Smooth muscle cell (in vitro differentiated cells): ENCODE results near the gene ECHS1. TPM values are rescaled to one million over a fixed set of nuclear protein-coding genes. Genes with fewer than 3 reads are reported as not detected.

Experiments used
- DNase-seq: peaks from one replicate; lab custom pipeline; 2025; ENCODE audit not compliant: unreplicated experiment; lab: John Stamatoyannopoulos, UW
- H2AFZ ChIP-seq: fragments of 200-600 bp; sonication (generic); 2 replicates; pipeline ENCODE4 v1.6.0; 2016; ENCODE audit warnings: antibody characterized with exemption, low read depth, mild to moderate bottlenecking
- H3F3A ChIP-seq: fragments of 200-600 bp; sonication (generic); 2 replicates; pipeline ENCODE4 v1.6.0; 2017; ENCODE audit warnings: antibody characterized with exemption, low read depth
- H3K27ac ChIP-seq: fragments of 200-600 bp; sonication (generic); 2 replicates; pipeline ENCODE4 v1.5.1; 2016; ENCODE audit warnings: low read depth, mild to moderate bottlenecking
- H3K27me3 ChIP-seq: fragments of 200-600 bp; sonication (generic); 2 replicates; pipeline ENCODE4 v1.6.1; 2016; ENCODE audit warnings: low read depth, mild to moderate bottlenecking
- H3K36me3 ChIP-seq: fragments of 200-600 bp; sonication (generic); 2 replicates; pipeline ENCODE4 v1.5.1; 2016; ENCODE audit warnings: low read depth
- H3K4me1 ChIP-seq: fragments of 200-600 bp; sonication (generic); 2 replicates; pipeline ENCODE4 v1.5.1; 2016; ENCODE audit warnings: low read depth
- H3K4me2 ChIP-seq: fragments of 200-600 bp; sonication (generic); 2 replicates; pipeline ENCODE4 v1.6.0; 2016; ENCODE audit warnings: mild to moderate bottlenecking
- H3K4me3 ChIP-seq: fragments of 200-600 bp; sonication (generic); 2 replicates; pipeline ENCODE4 v1.5.1; 2016; ENCODE audit warnings: mild to moderate bottlenecking
- H3K79me2 ChIP-seq: fragments of 200-600 bp; sonication (generic); 2 replicates; pipeline ENCODE4 v1.6.0; 2016; ENCODE audit warnings: low read depth, mild to moderate bottlenecking
- H3K9ac ChIP-seq: fragments of 200-600 bp; sonication (generic); 2 replicates; pipeline ENCODE4 v1.6.0; 2016; ENCODE audit warnings: low read depth
- H3K9me3 ChIP-seq: fragments of 200-600 bp; sonication (generic); replicated peaks from 2 replicates; pipeline ENCODE4 v1.5.1; 2016; ENCODE audit warnings: low read depth
- H4K20me1 ChIP-seq: fragments of 200-600 bp; sonication (generic); 2 replicates; pipeline ENCODE4 v1.6.0; 2016; ENCODE audit warnings: low read depth
- CTCF ChIP-seq: fragments of 200-600 bp; sonication (generic); IDR thresholded peaks from 2 replicates; pipeline ENCODE4 v1.5.1; 2017; ENCODE audit warnings: borderline replicate concordance, mild to moderate bottlenecking, antibody characterized with exemption; ENCODE audit not compliant: insufficient read depth, poor library complexity, severe bottlenecking
- WGBS: methylation state at CpG from one replicate; pipeline ENCODE4 v1.1.7; 2016; ENCODE audit warnings: low lambda C conversion rate; 5-methylcytosine and 5-hydroxymethylcytosine counted together
- polyA plus RNA-seq: library from polyadenylated mRNA; unstranded; fragments of >200 nt; fragmentation: Nextera tagmentation; extraction: Ambion mirVana; gene quantifications from 2 replicates; pipeline ENCODE4 v1.2.1, GENCODE V29; 2016
- total RNA-seq: library from RNA; depleted of rRNA; stranded (reverse); fragments of >200 nt; gene quantifications from 2 replicates; pipeline ENCODE4 v1.2.3, GENCODE V29; 2014

Gene ECHS1
- total and polyA plus RNA-seq, 2 experiments from 2014 or later = 63.8 to 112 TPM

DNA sequence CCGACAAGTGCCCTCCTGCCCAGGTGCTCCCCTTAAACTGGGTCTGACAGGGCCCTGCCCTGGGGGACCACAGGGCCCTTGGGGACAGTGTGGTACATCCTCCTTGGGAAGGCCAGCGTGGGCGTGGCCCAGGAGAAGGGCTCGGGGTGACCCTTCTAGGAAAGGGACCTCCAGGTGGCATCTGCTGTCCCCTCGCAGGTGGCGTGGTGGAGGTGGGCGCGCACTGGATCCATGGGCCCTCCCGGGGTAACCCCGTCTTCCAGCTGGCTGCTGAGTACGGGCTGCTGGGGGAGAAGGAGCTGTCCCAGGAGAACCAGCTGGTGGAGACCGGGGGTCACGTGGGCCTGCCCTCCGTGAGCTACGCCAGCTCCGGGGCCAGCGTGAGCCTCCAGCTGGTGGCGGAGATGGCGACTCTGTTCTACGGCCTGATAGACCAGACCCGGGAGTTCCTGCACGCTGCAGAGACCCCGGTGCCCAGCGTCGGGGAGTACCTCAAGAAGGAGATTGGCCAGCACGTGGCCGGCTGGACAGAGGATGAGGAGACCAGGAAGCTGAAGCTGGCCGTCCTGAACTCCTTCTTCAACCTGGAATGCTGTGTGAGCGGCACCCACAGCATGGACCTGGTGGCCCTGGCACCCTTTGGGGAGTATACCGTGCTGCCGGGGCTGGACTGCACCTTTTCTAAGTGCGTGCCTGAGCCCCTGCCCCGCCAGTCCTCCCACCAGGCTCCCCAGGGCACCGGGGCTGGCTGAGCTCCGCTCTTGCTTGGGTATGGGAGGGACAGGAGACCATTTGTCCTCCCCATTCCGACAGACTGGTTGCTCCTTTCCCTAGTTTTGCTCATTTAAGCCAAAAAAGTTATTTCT lies 6.9 kb upstream of the ECHS1 start:
- Histone ChIP-seq H3K4me2 (peak overlapping the region; percentile 96), H3K27me3 (no peaks in the 10 kb centered on the region), H3F3A (no peaks in the 10 kb centered on the region), H4K20me1 (no peaks in the 10 kb centered on the region), H3K4me3 (peak overlapping the region; percentile 82), H3K27ac (no peak overlapping the region), H3K36me3 (no peaks in the 10 kb centered on the region), H2AFZ (peak overlapping the region; percentile 81), H3K9ac (no peak overlapping the region), H3K79me2 (no peaks in the 10 kb centered on the region), H3K9me3 (no peaks in the 10 kb centered on the region), H3K4me1 (peaks cover 3% of the 10 kb centered on the region)
- no peak for TF ChIP-seq CTCF
- 94% methylated on average over 35 of the region's 36 CpGs for WGBS
- no peak for DNase-seq

GRCh38 chr10:133379152-133379800 lies 6.1 kb upstream of the ECHS1 start, which contains the start of gene PAOX:
PAOX (plus strand) TSS chr10:133379262; CDS start chr10:133379317, 55 bp downstream.
- peaks cover 6% of the 10 kb centered on the region for H3F3A ChIP-seq
- no peaks in the 10 kb centered on the region for H3K27me3 ChIP-seq
- no peaks in the 10 kb centered on the region for H3K79me2 ChIP-seq
- peaks cover 3% of the 10 kb centered on the region for H3K4me1 ChIP-seq
- H3K9me3 ChIP-seq = no peaks in the 10 kb centered on the region
- no peaks in the 10 kb centered on the region for H3K36me3 ChIP-seq
- WGBS = 1% methylated on average over 37 of the region's 78 CpGs
- peak within 1 kb of the TSS; percentile 88 for H3K4me3 ChIP-seq
- peak within 1 kb of the TSS; percentile 100 for H3K4me2 ChIP-seq
- peak within 1 kb of the TSS; percentile 98 for H2AFZ ChIP-seq
- peak within 1 kb of the TSS; percentile 47 for H3K9ac ChIP-seq
- no peak within 1 kb of the TSS for H3K27ac ChIP-seq
- DNase-seq = peak; percentile 28
- H4K20me1 ChIP-seq = no peaks in the 10 kb centered on the region
- no peak for TF ChIP-seq CTCF

DNA sequence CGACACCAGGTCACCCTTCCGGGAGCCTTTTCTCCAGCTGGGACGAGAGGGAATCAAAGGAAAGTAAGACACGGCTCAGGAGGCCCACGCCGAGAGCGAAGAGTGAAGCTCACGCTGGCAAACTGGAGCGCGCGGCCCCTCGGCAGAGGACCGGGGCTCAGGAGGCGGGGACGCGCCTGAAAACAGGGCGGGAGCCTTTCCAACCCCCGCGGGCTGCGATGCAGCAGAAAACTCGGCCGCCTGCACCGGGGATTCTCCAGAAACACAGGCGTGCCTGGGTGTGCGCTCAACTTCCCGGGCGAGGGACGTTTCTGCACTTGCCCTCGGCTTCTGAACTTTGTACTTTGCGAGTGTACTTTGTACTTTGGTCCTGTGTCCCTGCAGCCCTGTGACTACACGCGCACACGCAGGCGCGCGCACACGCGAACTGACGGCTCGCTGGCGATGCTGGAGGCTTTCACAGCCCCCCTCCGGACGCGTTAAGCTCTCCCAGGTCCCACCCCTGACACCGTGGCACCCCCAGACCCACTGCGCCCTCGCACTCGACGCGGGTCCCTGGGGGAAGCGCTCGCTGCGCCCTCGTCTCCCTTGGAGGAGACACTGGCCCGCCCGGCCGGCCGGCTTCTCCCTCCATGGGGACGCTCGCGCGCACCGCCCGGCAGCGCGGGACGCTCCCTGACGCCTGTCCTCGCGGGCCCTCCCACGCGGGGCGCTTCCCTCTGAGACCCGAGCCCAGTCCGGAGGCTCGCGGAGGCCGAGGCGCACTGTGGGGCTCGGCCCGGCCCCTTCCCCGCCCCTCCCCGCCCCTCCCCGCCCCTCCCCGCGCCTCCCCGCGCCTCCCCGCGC lies 5.3 kb upstream of the ECHS1 start:
- under 1% methylated on average over 41 of the region's 90 CpGs for WGBS
- no peaks in the 10 kb centered on the region for H3K9me3 ChIP-seq
- H3F3A ChIP-seq = peaks cover 7% of the 10 kb centered on the region
- peak overlapping the region; percentile 100 for H3K4me2 ChIP-seq
- peaks cover 8% of the 10 kb centered on the region for H3K4me1 ChIP-seq
- peak overlapping the region; percentile 98 for H2AFZ ChIP-seq
- TF ChIP-seq CTCF = no peak
- no peak overlapping the region for H3K27ac ChIP-seq
- no peaks in the 10 kb centered on the region for H3K27me3 ChIP-seq
- peak; percentile 54 for DNase-seq
- H3K4me3 ChIP-seq = peak overlapping the region; percentile 88
- H3K79me2 ChIP-seq = no peaks in the 10 kb centered on the region
- no peak overlapping the region for H3K9ac ChIP-seq
- H4K20me1 ChIP-seq = no peaks in the 10 kb centered on the region
- H3K36me3 ChIP-seq = no peaks in the 10 kb centered on the region
